Epithelial cell of esophagus (primary cell): ENCODE results near the gene KAZN.
A peak's percentile ranks its signal among the peaks of the same experiment; 100 is the strongest.

ENCODE experiments used
- DNase-seq: peaks from one replicate; pipeline ENCODE4 v3.0.0; 2010; ENCODE audit warnings: low read depth
- H3K4me3 ChIP-seq: 2 replicates; pipeline ENCODE4 v1.5.1; 2011; ENCODE audit warnings: mild to moderate bottlenecking, low read length, control low read depth
- CTCF ChIP-seq: IDR thresholded peaks from 2 replicates; pipeline ENCODE4 v1.5.1; 2011; ENCODE audit warnings: low read depth, mild to moderate bottlenecking, low read length, control low read depth, inconsistent platforms; ENCODE audit not compliant: insufficient read depth; ENCODE audit errors: missing control alignments

KAZN gene

GRCh38 chr1:14755518-14756252 lies 157.2 kb downstream of the KAZN start:
- DNase-seq = peak; percentile 58
- no peak for TF ChIP-seq CTCF
- no peak overlapping the region for H3K4me3 ChIP-seq

DNA sequence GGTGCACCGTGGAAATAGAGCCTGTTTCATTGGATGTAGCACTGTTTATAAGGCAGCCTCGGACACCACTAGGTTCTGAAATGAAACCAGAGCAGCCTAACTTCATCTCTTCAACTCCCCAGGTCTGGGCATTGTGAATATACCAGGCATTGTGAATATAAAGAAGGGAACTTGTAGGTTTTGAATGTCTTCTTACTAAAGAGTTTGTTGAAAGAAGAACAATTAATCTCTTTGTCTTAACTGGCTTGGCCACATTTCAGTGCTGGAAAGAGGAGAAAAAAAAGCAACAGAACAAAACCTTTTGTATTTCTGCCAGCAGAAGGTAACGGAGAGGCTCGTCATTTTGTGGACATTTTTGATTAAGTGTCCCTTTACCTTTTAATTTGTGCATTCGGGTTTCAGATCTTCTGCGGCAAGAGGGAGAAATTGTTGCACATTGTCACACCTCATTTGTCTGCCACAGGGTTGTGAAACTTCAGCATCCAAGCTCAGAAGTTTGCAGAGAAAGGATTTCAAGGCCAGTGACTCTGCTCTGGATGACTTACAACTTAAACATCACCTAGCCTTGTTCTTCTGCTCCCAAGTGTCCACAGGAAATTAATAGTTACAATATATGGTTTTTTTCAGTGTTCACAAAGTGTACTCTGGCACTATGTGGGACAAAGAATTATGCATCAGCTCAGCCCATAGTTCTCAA lies 158.3 kb downstream of the KAZN start:
- no peak for TF ChIP-seq CTCF
- no peak overlapping the region for H3K4me3 ChIP-seq
- peak; percentile 41 for DNase-seq

DNA sequence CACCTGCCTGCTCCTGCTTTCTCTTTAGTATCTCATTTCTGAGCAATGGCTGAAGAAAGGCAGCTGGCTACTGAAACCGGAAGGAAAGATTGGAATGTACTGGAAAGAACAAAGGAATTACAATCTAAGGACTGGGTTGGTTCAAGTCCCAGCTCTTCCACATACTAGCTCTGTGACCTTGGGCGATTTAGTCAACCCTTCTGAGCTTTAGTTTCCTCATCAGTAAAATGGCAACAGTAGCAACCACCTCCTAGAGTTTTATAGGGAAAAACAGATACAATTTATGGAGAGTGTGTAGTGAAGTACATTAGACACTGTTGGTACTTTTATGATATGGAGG lies 158.8 kb downstream of the KAZN start:
- no peak for TF ChIP-seq CTCF
- peak; percentile 18 for DNase-seq
- H3K4me3 ChIP-seq = no peak overlapping the region

DNA sequence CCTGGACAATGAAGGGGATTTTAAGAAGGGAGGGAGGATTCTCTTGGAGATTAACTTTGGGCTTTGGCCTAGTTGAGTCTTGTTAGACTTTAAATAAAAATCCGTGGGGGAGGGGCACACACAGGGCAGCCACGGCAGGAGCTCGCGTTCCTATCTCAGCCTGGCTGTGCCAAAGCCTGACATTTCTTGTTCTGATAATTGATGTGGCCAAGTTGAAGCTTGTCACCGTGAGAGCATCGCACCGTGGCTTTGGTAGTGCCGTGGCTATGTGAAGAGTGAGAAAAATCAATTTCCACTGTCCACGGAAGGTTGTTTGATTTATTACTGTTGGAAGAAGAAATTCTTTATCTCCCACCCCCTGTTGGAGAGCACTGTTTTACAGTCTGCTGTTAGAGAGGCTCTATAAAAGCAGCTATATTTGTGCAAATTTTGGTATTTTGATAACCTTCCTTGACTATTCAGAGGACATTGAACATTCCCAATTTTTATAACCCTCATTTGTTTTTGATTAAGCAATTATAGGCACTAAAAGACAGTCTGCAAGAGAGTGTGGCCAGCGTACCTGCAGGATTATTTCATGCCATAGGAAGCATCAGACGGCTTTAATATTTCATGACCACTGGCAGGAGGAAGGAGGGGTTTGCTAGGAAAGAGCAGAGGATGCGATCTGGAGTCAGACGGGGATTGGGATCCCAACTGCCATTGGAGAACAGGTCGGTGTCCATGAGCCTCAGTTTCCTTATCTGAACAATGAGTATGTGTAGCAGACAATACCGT lies 160.7 kb downstream of the KAZN start:
- no peak overlapping the region for H3K4me3 ChIP-seq
- DNase-seq = peak; percentile 5
- no peak for TF ChIP-seq CTCF

- no peak overlapping the region for H3K4me3 ChIP-seq
- peak; percentile 41 for DNase-seq
- TF ChIP-seq CTCF = no peak
Observed at GRCh38 chr1:14759843-14760242, 161.4 kb downstream of the KAZN start.

DNA sequence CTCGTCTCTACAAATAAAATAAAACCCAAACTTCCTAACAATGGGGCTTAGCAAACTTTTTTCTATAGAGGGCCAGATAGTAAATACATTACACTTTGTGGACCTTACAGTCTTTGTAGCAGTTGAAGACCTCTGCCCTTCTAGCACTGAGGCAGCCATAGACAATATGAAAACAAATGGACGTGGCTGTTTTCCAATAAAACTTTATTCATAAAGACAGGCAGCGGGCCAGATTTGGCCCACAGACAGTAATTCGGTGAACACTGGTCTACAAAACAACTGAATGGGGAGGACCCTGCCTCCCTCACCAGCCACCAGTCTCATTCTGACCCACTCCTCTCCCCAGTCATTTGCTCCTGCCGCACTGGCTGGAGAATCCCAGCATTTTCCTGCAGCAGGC lies 162.3 kb downstream of the KAZN start:
- DNase-seq = no peak
- TF ChIP-seq CTCF = no peak
- H3K4me3 ChIP-seq = no peak overlapping the region
